Activated effector memory CD4-positive, alpha-beta T cell treated with Interleukin-2 at 50 U/mL for 16 hours (primary cell): ENCODE data around the gene MAPT.
"Not testable (repeated sequence)": the region's sequence is repeated elsewhere in the genome, so short reads cannot be mapped to it uniquely, and the experiment has no call there.

Source experiments
- DNase-seq: peaks from one replicate; pipeline ENCODE4 v3.0.0-alpha.2; 2020

MAPT gene

GRCh38 chr17:45894022-45894784, at the start of gene MAPT:
MAPT (plus strand) TSS chr17:45894554; CDS start chr17:45962338, 67,784 bp downstream.
- DNase-seq: peak; percentile 73

DNA sequence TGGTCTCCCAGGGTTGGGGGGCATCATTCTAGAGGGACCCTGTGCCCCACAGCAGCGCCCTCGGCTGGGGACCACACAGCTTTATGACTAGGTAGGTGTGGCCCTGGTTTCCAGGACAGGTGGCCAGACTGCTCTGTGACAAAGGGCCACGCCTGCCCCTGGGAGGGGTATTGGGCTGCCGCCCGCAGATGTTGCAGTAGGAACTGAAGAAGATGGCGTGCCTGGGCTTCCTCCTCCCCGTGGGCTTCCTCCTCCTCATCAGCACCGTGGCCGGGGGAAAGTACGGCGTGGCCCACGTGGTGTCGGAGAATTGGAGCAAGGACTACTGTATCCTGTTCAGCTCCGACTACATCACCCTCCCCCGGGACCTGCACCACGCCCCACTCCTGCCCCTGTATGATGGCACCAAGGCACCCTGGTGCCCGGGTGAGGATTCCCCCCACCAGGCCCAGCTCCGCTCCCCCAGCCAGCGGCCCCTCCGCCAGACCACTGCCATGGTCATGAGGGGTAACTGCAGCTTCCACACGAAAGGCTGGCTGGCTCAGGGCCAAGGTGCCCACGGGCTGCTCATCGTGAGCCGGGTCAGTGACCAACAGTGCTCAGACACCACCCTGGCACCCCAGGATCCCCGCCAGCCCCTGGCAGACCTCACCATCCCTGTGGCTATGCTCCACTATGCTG, 49.5 kb upstream of the MAPT start, which contains the start of gene SPPL2C:
Gene SPPL2C (plus strand): TSS at position 187 of the 681 bp plus-strand sequence. CDS start 26 bp downstream, at position 213.
- no peak for DNase-seq

GRCh38 chr17:45845376-45846185, 48.8 kb upstream of the MAPT start:
- no peak for DNase-seq

DNA sequence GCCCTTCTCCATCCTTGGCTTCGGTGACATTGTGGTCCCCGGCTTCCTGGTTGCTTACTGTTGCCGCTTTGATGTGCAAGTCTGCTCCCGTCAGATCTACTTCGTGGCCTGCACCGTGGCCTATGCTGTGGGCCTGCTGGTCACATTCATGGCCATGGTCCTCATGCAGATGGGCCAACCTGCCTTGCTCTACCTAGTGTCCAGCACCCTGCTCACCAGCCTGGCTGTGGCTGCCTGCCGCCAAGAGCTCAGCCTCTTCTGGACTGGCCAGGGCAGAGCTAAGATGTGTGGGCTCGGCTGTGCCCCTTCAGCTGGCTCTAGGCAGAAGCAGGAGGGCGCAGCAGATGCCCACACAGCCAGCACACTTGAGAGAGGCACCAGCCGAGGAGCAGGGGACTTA, 48.1 kb upstream of the MAPT start:
- no peak for DNase-seq

DNA sequence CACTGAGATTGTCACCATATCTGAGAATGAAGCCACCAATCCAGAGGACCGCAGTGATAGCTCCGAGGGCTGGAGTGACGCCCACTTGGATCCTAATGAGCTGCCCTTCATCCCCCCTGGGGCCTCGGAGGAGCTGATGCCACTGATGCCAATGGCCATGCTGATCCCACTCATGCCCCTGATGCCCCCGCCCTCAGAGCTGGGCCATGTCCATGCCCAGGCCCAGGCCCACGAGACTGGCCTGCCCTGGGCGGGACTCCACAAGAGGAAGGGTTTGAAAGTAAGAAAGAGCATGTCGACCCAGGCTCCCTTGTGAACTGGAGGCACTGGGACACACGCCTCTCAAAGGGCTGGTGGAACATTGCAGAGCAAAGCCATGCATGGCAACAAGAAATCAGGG, 47.7 kb upstream of the MAPT start:
- DNase-seq: no peak

GRCh38 chr17:45847101-45847500, 47.3 kb upstream of the MAPT start:
- DNase-seq: no peak

DNA sequence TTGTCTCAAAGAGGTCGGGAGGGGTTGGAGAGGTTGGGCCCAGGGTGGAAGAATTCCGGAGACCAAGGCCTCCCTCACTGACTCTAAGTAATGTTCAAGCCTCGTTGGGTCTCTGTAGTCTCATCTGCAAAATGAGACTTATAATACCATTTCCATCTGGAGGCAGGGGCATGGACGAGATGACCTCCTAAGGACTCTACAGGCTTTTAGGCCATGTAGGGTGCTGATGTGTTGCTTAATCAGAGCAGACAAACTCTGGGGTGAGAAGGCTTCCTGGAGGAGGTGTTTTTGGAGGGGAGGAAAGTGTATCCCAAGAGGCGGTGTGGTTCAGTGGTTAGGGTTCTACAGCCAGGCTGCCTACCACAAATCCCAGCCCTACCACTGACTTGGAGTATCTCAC, 46.6 kb upstream of the MAPT start:
- DNase-seq: no peak

- DNase-seq: no peak
Observed at GRCh38 chr17:45848405-45848804, 45.9 kb upstream of the MAPT start.

DNA sequence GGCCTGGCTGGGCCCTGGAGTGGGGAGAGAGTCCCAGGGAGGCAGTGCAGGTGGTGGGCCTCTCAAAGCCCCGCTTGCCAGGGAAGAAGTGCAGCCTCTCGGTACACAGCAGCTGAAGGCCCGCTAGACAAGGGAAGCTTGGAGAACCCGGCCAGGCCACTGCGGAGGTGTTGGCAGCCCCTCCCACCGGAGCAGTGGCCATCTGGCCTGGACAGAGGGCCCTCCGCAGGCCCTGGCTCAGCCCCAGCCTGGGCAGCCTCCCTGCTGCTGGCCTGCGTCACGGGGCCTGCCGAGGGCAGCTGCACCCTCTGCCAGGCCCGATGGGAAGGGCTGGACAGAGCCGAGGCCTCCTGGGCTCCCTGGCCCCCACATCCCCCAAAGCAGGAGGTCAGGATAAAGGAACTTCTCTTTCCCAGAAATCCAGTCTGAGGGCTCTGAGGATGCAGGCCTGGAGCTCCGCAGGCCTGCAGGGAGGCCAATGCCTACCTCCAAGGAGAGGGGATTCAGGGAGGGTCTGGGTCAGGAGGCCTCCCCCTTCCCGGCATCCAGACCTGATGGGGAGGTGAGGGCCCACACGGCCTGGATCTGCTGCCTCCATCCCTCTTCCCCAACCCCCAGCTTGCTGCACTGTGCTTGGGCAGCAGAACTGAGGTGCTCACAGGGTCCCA, 45.4 kb upstream of the MAPT start:
- DNase-seq: no peak

DNA sequence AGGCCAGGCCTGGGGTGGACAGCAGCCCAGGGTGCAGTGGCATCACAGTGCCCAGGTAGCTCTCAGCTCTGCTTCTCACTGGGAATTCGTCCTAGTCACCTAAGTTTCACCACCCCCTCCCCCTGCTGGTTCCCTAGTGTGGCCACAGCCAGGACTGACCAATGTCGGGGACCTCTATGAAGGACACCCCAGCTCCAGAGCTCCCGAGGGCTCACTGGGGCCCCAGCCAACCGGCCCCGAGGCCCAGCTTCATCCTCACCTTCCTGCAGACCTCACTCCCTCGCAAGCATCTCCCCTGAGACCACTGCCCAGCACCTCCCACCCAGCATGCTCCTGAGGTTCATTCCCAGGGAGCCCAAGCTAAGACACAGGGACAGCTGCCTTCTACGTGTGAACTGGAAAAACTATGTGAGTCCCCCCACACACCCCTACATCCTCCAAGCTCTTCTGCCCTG, 44.8 kb upstream of the MAPT start:
- no peak for DNase-seq

DNA sequence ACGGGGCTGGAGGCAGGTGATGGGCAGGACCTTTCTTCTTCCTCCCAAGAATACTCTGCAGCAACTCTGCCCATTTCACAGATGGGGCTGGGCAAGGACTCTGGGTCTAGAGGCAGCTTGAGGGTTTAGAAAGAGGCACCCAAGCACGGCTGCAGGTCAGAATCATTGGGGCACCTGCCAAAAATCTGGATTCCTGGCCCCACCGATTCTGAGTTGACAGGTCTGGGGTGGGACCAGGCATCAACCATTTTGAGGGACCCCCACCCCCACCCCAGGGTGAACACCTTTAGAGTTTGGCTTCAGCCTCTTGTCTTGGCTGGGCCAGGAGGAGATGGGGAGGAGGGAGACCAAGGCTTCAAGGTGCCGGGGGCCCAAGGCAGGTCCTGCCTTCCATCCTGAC, 44.3 kb upstream of the MAPT start:
- no peak for DNase-seq

GRCh38 chr17:45850468-45850867, 43.9 kb upstream of the MAPT start:
- no peak for DNase-seq

- DNase-seq: no peak
Observed at GRCh38 chr17:45851022-45851421, 43.3 kb upstream of the MAPT start.

DNA sequence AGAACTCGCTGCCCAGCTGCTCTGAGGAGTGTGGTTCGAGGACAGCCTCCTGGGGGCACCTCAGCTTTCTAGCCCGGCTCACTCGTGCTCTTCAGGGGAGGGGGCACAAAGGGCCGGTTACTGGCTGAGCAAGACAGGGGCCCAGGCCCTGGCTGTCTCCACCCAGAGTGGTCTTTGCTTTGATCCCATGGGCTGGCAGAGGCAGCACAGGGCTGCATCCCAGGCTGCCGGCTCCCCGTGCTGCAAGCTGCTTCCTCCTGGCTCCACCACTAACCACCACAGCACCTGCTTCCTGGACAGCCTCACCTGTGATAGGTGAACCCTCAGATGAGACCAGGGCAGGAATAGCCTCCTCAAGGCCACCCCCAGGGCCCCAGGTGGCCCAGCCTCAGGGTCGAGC, 42.9 kb upstream of the MAPT start:
- no peak for DNase-seq

- no peak for DNase-seq
Observed at GRCh38 chr17:45851873-45852272, 42.5 kb upstream of the MAPT start.

DNA sequence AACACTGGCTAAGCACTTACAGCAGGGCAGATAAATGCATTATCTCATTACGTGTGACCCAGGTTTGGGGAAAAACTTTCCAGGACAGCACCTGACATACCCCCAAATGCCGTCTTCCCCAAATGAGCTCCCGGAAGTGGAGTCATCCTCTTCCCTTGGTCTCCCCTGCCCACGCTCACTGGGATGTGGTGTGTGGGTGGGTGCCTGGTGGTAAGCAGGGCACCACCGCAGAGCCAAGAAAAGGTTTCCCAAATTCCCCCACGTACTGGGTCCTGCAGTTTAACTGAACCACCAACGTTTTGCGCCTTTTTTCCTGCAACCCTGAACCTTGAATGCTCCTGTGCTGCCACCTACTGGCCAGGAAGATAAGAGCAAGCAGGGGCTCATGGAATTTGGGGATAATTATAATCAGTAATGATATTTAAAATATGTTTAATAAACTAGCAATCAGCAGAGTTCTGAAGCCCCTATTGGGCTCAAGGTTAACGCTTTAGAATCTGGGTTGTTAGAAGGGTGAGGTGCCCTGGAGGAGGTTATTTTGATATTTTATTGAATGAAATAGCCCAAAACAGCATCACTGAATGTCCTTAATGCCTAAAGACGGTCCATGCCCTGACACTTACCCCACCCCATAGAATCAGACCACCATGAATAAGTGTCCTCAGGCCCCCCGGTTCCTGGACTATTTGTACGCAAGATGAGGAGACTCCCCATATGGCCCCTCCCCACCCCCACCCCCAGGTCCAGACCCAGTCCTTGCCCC, 41.6 kb upstream of the MAPT start:
- peak; percentile 20 for DNase-seq

DNA sequence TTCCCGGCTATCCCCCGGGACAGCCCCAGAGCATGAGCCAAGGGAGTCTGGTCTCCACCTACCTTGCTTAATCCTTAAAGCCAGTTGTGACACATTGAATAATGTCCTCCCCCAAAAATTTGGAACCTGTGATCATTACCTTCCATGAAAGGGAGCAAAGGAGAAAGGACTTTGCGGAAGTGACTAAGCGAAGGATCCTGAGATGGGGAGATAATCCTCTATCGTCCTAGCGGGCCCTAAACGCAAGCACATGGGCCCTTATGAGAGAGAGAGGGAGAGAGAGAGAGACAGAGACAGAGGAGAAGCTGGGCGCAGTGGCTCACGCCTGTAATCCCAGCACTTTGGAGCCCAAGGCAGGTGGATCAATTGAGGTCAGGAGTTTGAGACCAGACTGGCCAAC, 40.1 kb upstream of the MAPT start:
- DNase-seq: no peak

DNA sequence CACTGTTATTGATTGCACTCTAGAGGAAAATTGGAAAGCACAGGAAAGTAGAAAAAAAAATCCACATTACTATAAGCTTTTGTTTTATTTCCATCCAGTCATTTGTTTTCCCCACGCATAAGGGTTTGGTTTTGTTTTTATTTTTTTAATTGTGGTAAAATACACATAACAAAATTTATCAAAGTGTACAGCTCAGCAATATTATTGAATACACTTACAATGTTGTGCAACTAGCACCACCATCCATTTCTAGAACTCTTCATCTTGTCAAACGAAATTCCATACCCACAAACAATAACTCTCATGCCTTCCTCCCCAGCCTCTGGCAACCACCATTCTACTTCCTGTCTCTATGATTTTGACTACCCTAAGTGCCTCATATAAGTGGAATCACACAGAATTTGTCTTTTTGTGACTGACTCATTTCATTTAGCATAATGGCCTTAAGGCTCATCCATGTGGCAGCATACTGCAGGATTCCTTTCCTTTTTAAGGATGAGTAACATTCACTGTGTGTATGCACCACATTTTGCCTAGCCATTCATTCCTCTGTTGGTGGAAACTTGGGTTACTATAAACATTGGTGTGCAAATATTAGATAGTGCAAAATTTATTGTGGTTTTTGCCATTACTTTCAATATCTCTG, 38.5 kb upstream of the MAPT start:
- no peak for DNase-seq

- no peak for DNase-seq
Observed at GRCh38 chr17:45857977-45858708, 36.2 kb upstream of the MAPT start.

- DNase-seq: no peak
Observed at GRCh38 chr17:45861165-45861564, 33.2 kb upstream of the MAPT start.

GRCh38 chr17:45862127-45862526, 32.2 kb upstream of the MAPT start:
- not testable (repeated sequence) for DNase-seq
